B cell (primary cell): ENCODE measurements around the gene PARVG. TPM values are rescaled to one million over a fixed set of nuclear protein-coding genes. Genes with fewer than 3 reads are reported as not detected.

Experiments
- ATAC-seq: fragments of 200-7000 bp; cut with Tn5 transposase; one replicate; pipeline ENCODE4 v1.10.0; 2021; ENCODE audit warnings: low read depth, mild to moderate bottlenecking, moderate number of reproducible peaks, moderate library complexity
- CTCF ChIA-PET: fragments of 350-600 bp; sonication (Branson Sonifier 250); formaldehyde crosslinking; loops from one replicate; lab custom pipeline; 2021; ENCODE audit warnings: antibody characterized with exemption, inconsistent platforms; lab: Charles Lee
- POLR2A ChIA-PET: fragments of 350-600 bp; sonication (Branson Sonifier 250); formaldehyde crosslinking; loops from one replicate; lab custom pipeline; 2021; ENCODE audit warnings: antibody characterized with exemption; lab: Charles Lee
- DNase-seq: peaks from one replicate; pipeline ENCODE4 v3.0.0; 2013
- H2AFZ ChIP-seq: 2 replicates; pipeline ENCODE4 v1.6.1; 2012; ENCODE audit warnings: mild to moderate bottlenecking, low read depth, low read length; ENCODE audit not compliant: insufficient read depth, poor library complexity, severe bottlenecking
- H3K27ac ChIP-seq, 2 donors: 1 replicate in 1 of 2; 2 replicates in 1 of 2; pipeline ENCODE4 v1.5.1; 2012 to 2013; ENCODE audit warnings: low read length in 2 of 2, mild to moderate bottlenecking in 2 of 2, moderate library complexity in 1 of 2
- H3K27me3 ChIP-seq, 4 experiments: fragments of 200-600 bp in 1 of 4; sonication (generic) in 1 of 4; replicated peaks in 1 of 4; 1 replicate in 2 of 4; 2 replicates in 2 of 4; pipeline versions ENCODE4 v1.6.1 to v1.7.0; 2013 to 2016; ENCODE audit warnings: low read length in 3 of 4, mild to moderate bottlenecking in 2 of 4, mixed read lengths in 1 of 4, moderate library complexity in 1 of 4; ENCODE audit not compliant: insufficient read depth in 4 of 4, control insufficient read depth in 3 of 4; ENCODE audit errors: control extremely low read depth in 1 of 4
- H3K36me3 ChIP-seq, 2 experiments: replicated peaks in 1 of 2; 1 replicate in 1 of 2; 2 replicates in 1 of 2; pipeline versions ENCODE4 v1.6.1 to v1.7.1; 2013; ENCODE audit warnings: low read length in 1 of 2; ENCODE audit not compliant: insufficient read depth in 2 of 2, control insufficient read depth in 1 of 2; ENCODE audit errors: control extremely low read depth in 1 of 2, extremely low read depth in 1 of 2
- H3K4me1 ChIP-seq, 2 donors: fragments of 200-600 bp in 1 of 2; sonication (generic) in 1 of 2; 1 replicate in 1 of 2; 2 replicates in 1 of 2; pipeline versions ENCODE4 v1.5.1 to v1.6.1; 2013 to 2017; ENCODE audit warnings: low read length in 2 of 2; ENCODE audit not compliant: control insufficient read depth in 2 of 2, insufficient read depth in 2 of 2
- H3K4me2 ChIP-seq: replicated peaks from 2 replicates; pipeline ENCODE3; 2012; ENCODE audit warnings: mild to moderate bottlenecking, low read depth, low read length; ENCODE audit not compliant: poor library complexity, severe bottlenecking
- H3K4me3 ChIP-seq, 5 experiments: fragments of 200-600 bp in 1 of 5; sonication (generic) in 1 of 5; 1 replicate in 3 of 5; 2 replicates in 2 of 5; pipeline versions ENCODE4 v1.5.1 to v1.7.0; 2011 to 2016; ENCODE audit warnings: low read length in 4 of 5, mild to moderate bottlenecking in 4 of 5, low read depth in 2 of 5, control low read depth in 1 of 5, moderate library complexity in 1 of 5; ENCODE audit not compliant: insufficient read depth in 1 of 5; ENCODE audit errors: control extremely low read depth in 1 of 5, extremely low read depth in 1 of 5
- H3K79me2 ChIP-seq: fragments of 200-600 bp; sonication (generic); one replicate; pipeline ENCODE4 v1.6.0; 2016; ENCODE audit warnings: low read length; ENCODE audit not compliant: control insufficient read depth, insufficient read depth
- H3K9ac ChIP-seq: fragments of 200-600 bp; sonication (generic); 2 replicates; pipeline ENCODE4 v1.6.1; 2017; ENCODE audit warnings: mild to moderate bottlenecking, low read length, moderate library complexity
- H3K9me3 ChIP-seq, 3 donors: one replicate each; pipeline versions ENCODE4 v1.6.1 to v1.7.1; 2013; ENCODE audit warnings: low read length in 2 of 3; ENCODE audit not compliant: control insufficient read depth in 2 of 3, insufficient read depth in 1 of 3; ENCODE audit errors: control extremely low read depth in 1 of 3
- H4K20me1 ChIP-seq: 2 replicates; pipeline ENCODE4 v1.6.0; 2012; ENCODE audit warnings: mild to moderate bottlenecking, low read length; ENCODE audit not compliant: insufficient read depth, control insufficient read depth, poor library complexity, severe bottlenecking
- H3K27ac Mint-ChIP-seq: one replicate; pipeline ENCODE4 v1.8.0; 2021; ENCODE audit warnings: mixed read lengths
- H3K27me3 Mint-ChIP-seq: one replicate; pipeline ENCODE4 v1.8.0; 2021; ENCODE audit warnings: mixed read lengths
- H3K4me1 Mint-ChIP-seq: one replicate; pipeline ENCODE4 v1.8.0; 2021; ENCODE audit warnings: mixed read lengths
- H3K4me3 Mint-ChIP-seq: one replicate; pipeline ENCODE4 v1.8.0; 2021; ENCODE audit warnings: mixed read lengths
- H3K9me3 Mint-ChIP-seq: one replicate; pipeline ENCODE4 v1.8.0; 2022; ENCODE audit warnings: mixed read lengths; ENCODE audit not compliant: insufficient read depth
- EZH2 ChIP-seq: IDR thresholded peaks from 2 replicates; pipeline ENCODE4 v1.6.1; 2012; ENCODE audit warnings: borderline replicate concordance, low read depth, mild to moderate bottlenecking, moderate library complexity, low read length; ENCODE audit not compliant: insufficient read depth, poor library complexity, severe bottlenecking
- WGBS: methylation state at CpG from one replicate; pipeline ENCODE4 v1.1.5; 2013; ENCODE audit warnings: missing lambda C conversion rate; ENCODE audit not compliant: insufficient coverage; 5-methylcytosine and 5-hydroxymethylcytosine counted together
- intact Hi-C: fragments of 100-400 bp; cut with micrococcal nuclease; formaldehyde crosslinking; loops from one replicate; pipeline ENCODE4 v1.10.0; 2022
- polyA plus RNA-seq: library from polyadenylated mRNA; depleted of rRNA; stranded (reverse); fragments of >200 nt; gene quantifications from 2 replicates; pipeline ENCODE4 v1.2.3, GENCODE V29; 2012
- total RNA-seq, 2 donors: library from RNA; stranded (reverse); fragments of 120-200 nt in 1 of 2; gene quantifications; 1 replicate in 1 of 2; 2 replicates in 1 of 2; pipeline versions ENCODE4 v1.2.3 to v1.2.4, GENCODE V29; 2013 to 2022
- TF ChIP-seq, protein P1 (sequence below): fragments of 200-600 bp; IDR thresholded peaks from one replicate; pipeline ENCODE4 v1.8.0; 2022; ENCODE audit warnings: antibody characterized with exemption, mild to moderate bottlenecking

The PARVG gene
- total and polyA plus RNA-seq, 2 donors (not counting 1 experiment from before 2014, with no cell fraction given): 247 to 698 TPM

GRCh38 chr22:44199866-44200265, 19.1 kb downstream of the PARVG start:
- ChIA-PET CTCF (no interaction called here), POLR2A (no interaction called here)
- TF ChIP-seq, protein P1, sequence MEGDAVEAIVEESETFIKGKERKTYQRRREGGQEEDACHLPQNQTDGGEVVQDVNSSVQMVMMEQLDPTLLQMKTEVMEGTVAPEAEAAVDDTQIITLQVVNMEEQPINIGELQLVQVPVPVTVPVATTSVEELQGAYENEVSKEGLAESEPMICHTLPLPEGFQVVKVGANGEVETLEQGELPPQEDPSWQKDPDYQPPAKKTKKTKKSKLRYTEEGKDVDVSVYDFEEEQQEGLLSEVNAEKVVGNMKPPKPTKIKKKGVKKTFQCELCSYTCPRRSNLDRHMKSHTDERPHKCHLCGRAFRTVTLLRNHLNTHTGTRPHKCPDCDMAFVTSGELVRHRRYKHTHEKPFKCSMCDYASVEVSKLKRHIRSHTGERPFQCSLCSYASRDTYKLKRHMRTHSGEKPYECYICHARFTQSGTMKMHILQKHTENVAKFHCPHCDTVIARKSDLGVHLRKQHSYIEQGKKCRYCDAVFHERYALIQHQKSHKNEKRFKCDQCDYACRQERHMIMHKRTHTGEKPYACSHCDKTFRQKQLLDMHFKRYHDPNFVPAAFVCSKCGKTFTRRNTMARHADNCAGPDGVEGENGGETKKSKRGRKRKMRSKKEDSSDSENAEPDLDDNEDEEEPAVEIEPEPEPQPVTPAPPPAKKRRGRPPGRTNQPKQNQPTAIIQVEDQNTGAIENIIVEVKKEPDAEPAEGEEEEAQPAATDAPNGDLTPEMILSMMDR: no peak
- no peak for TF ChIP-seq EZH2
- H4K20me1 ChIP-seq: peaks cover 71% of the 10 kb centered on the region
- peaks cover 9 to 14% of the 10 kb centered on the region in 2 donors for H3K4me1 ChIP-seq
- WGBS: 98% methylated on average over 5 of the region's 5 CpGs
- intact Hi-C loops: no loop called here
- H3K4me2 ChIP-seq: no peak overlapping the region
- H3K4me3 ChIP-seq: no peak overlapping the region
- DNase-seq (no peak), ATAC-seq (no peak)
- no peak overlapping the region for H3K9ac ChIP-seq
- Mint-ChIP-seq H3K4me3 (no peak overlapping the region), H3K27ac (no peak overlapping the region), H3K27me3 (no peaks in the 10 kb centered on the region), H3K9me3 (no peaks in the 10 kb centered on the region), H3K4me1 (peaks cover 18% of the 10 kb centered on the region)
- peaks cover 9% of the 10 kb centered on the region for H3K79me2 ChIP-seq
- peaks cover 0 to 73% of the 10 kb centered on the region in 2 experiments for H3K36me3 ChIP-seq
- no peaks in the 10 kb centered on the region for H3K27me3 ChIP-seq
- H3K9me3 ChIP-seq: no peaks in the 10 kb centered on the region
- no peak overlapping the region for H3K27ac ChIP-seq
- no peak overlapping the region for H2AFZ ChIP-seq

DNA sequence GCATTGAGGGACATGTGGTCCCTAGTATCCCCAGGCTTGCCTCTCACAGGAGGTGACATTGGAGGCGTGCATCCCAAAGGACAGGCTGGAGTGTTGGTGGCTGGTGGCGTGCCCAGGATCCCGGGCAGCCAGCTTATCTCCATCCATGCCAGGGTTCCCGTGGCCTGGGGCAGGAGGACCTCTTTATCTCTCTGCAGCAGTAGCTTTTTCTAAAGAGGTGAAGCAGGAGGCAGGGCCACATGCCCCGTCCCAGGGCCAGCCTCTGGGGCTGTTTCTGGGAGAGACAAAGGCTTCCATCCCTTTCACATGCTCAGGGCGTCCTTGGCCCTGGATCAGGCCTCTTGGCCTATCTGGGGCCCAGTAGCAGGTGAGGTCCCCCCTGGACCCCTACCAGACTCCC, 19.7 kb downstream of the PARVG start:
- Mint-ChIP-seq H3K27me3 (no peaks in the 10 kb centered on the region), H3K27ac (no peak overlapping the region), H3K9me3 (no peaks in the 10 kb centered on the region), H3K4me1 (peaks cover 19% of the 10 kb centered on the region), H3K4me3 (no peak overlapping the region)
- no peaks in the 10 kb centered on the region for H3K27me3 ChIP-seq
- no peaks in the 10 kb centered on the region for H3K9me3 ChIP-seq
- no peak overlapping the region for H3K27ac ChIP-seq
- H3K79me2 ChIP-seq: peaks cover 9% of the 10 kb centered on the region
- H4K20me1 ChIP-seq: peaks cover 71% of the 10 kb centered on the region
- H3K4me1 ChIP-seq: peaks cover 15% of the 10 kb centered on the region in 2 donors
- POLR2A ChIA-PET: no interaction called here
- H3K36me3 ChIP-seq: peaks cover 0 to 76% of the 10 kb centered on the region in 2 experiments
- DNase-seq (no peak), ATAC-seq (no peak)
- H3K4me2 ChIP-seq: no peak overlapping the region
- H3K9ac ChIP-seq: no peak overlapping the region
- TF ChIP-seq, protein P1: no peak
- no peak for TF ChIP-seq EZH2
- intact Hi-C loops: no loop called here
- CTCF ChIA-PET: no interaction called here
- WGBS: 95% methylated on average over 6 of the region's 6 CpGs
- no peak overlapping the region for H3K4me3 ChIP-seq
- no peak overlapping the region for H2AFZ ChIP-seq
